ENCODE results near the gene PTPRZ1. TPM values are rescaled to one million over a fixed set of nuclear protein-coding genes. Genes with fewer than 3 reads are reported as not detected.

Gene PTPRZ1
- total RNA-seq, 1 donor from 2014 or later, result 154 TPM

- TF ChIP-seq, protein P1, sequence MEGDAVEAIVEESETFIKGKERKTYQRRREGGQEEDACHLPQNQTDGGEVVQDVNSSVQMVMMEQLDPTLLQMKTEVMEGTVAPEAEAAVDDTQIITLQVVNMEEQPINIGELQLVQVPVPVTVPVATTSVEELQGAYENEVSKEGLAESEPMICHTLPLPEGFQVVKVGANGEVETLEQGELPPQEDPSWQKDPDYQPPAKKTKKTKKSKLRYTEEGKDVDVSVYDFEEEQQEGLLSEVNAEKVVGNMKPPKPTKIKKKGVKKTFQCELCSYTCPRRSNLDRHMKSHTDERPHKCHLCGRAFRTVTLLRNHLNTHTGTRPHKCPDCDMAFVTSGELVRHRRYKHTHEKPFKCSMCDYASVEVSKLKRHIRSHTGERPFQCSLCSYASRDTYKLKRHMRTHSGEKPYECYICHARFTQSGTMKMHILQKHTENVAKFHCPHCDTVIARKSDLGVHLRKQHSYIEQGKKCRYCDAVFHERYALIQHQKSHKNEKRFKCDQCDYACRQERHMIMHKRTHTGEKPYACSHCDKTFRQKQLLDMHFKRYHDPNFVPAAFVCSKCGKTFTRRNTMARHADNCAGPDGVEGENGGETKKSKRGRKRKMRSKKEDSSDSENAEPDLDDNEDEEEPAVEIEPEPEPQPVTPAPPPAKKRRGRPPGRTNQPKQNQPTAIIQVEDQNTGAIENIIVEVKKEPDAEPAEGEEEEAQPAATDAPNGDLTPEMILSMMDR (IDR thresholded peaks at IDR 0.05), result no peak
- no peak for TF ChIP-seq EZH2phosphoT487 (IDR thresholded peaks at IDR 0.05)
- TF ChIP-seq EZH2 (IDR thresholded peaks at IDR 0.05), result no peak
- Histone ChIP-seq H3K4me1 (peaks cover 59% of the 10 kb centered on the region), H3K4me2 (peak overlapping the region; percentile 76), H3K9me3 (ENCODE audit: low read depth) (no peaks in the 10 kb centered on the region), H3K79me2 (ENCODE audit: low read depth) (peaks cover 57% of the 10 kb centered on the region), H3K36me3 (no peaks in the 10 kb centered on the region), H4K20me1 (ENCODE audit: low read depth) (no peaks in the 10 kb centered on the region), H3F3A (ENCODE audit: low read depth) (peaks cover 45% of the 10 kb centered on the region), H3K27me3 (no peaks in the 10 kb centered on the region), H3K9ac (no peak overlapping the region), H2AFZ (replicated peaks) (no peak overlapping the region), H3K4me3 (peak overlapping the region; percentile 33), H3K27ac (peak overlapping the region; percentile 99)
- H3K4me3 Mint-ChIP-seq, result no peak overlapping the region
- peak; percentile 74 for DNase-seq (ENCODE audit: low spot score)
- H3K4me1 Mint-ChIP-seq, result peaks cover 21% of the 10 kb centered on the region
- peak overlapping the region; percentile 90 for H3K27ac Mint-ChIP-seq
- no peaks in the 10 kb centered on the region for H3K27me3 Mint-ChIP-seq (ENCODE audit: insufficient read depth, low read depth)
- peaks cover 25% of the 10 kb centered on the region for H3K36me3 Mint-ChIP-seq
- peaks cover 12% of the 10 kb centered on the region for H3K9me3 Mint-ChIP-seq
Observed at GRCh38 chr7:121924269-121925186, 51.6 kb downstream of the PTPRZ1 start.

DNA sequence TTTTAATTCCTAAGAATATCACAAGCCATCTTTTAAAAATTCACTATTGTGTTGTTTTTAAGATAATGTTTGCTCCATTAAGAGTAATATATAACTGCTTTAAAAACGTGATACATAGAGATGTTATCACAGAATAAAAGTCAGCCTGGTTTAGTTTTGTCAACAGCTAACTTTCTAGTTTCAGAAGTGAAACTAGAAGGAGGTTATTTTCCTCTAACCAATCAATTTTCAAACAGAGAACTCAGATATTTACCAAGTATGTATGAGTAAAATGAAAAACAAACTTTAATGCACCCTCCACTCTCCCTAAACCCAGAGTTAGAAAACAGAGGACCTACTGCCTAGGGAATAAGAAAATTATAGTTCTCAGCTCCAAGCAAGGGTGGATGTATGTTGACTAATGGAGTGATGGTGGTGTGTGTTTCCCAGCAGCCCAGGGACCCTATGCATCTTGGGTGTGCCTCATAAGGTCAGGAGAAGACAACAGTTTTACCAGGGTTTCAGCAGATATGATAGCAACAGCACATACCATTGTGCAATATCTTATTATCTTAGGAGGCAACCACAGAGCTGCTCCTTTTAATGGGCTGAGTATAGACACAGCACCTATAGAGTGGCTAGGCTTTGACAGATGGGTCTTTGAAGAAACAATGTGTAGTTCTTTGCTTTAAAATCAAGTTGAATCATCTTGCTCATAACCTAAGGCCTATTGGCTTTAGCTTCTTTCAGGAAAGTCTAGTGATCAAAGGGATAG, 58.4 kb downstream of the PTPRZ1 start:
- peak overlapping the region; percentile 44 for H3K4me2 ChIP-seq
- no peak overlapping the region for H3K9ac ChIP-seq
- peaks cover 3% of the 10 kb centered on the region for H3K27me3 Mint-ChIP-seq (ENCODE audit: insufficient read depth, low read depth)
- peaks cover 14% of the 10 kb centered on the region for H3F3A ChIP-seq (ENCODE audit: low read depth)
- H2AFZ ChIP-seq (replicated peaks), result no peak overlapping the region
- peaks cover 59% of the 10 kb centered on the region for H3K79me2 ChIP-seq (ENCODE audit: low read depth)
- no peak for DNase-seq (ENCODE audit: low spot score)
- H3K4me3 ChIP-seq, result no peak overlapping the region
- no peak for TF ChIP-seq EZH2 (IDR thresholded peaks at IDR 0.05)
- no peak for TF ChIP-seq EZH2phosphoT487 (IDR thresholded peaks at IDR 0.05)
- TF ChIP-seq, protein P1 (IDR thresholded peaks at IDR 0.05), result no peak
- H3K27me3 ChIP-seq, result no peaks in the 10 kb centered on the region
- H3K4me1 ChIP-seq, result peaks cover 43% of the 10 kb centered on the region
- H3K36me3 ChIP-seq, result peaks cover 11% of the 10 kb centered on the region
- peaks cover 40% of the 10 kb centered on the region for H3K36me3 Mint-ChIP-seq
- peak overlapping the region; percentile 72 for H3K27ac Mint-ChIP-seq
- no peaks in the 10 kb centered on the region for H3K9me3 ChIP-seq (ENCODE audit: low read depth)
- no peaks in the 10 kb centered on the region for H3K9me3 Mint-ChIP-seq
- peak overlapping the region; percentile 33 for H3K4me3 Mint-ChIP-seq
- H3K27ac ChIP-seq, result peak overlapping the region; percentile 61
- no peaks in the 10 kb centered on the region for H4K20me1 ChIP-seq (ENCODE audit: low read depth)
- H3K4me1 Mint-ChIP-seq, result peaks cover 17% of the 10 kb centered on the region

- no peaks in the 10 kb centered on the region for H3K9me3 Mint-ChIP-seq
- peaks cover 30% of the 10 kb centered on the region for H3K4me1 Mint-ChIP-seq
- Histone ChIP-seq H3K9ac (no peak overlapping the region), H3K4me1 (peaks cover 53% of the 10 kb centered on the region), H3K9me3 (ENCODE audit: low read depth) (no peaks in the 10 kb centered on the region), H3K27me3 (no peaks in the 10 kb centered on the region), H3F3A (ENCODE audit: low read depth) (peaks cover 28% of the 10 kb centered on the region), H3K4me2 (no peak overlapping the region), H2AFZ (replicated peaks) (no peak overlapping the region), H3K27ac (no peak overlapping the region), H3K36me3 (peaks cover 11% of the 10 kb centered on the region), H3K4me3 (no peak overlapping the region), H4K20me1 (ENCODE audit: low read depth) (no peaks in the 10 kb centered on the region), H3K79me2 (ENCODE audit: low read depth) (peaks cover 45% of the 10 kb centered on the region)
- no peak overlapping the region for H3K27ac Mint-ChIP-seq
- H3K27me3 Mint-ChIP-seq (ENCODE audit: insufficient read depth, low read depth), result peaks cover 7% of the 10 kb centered on the region
- H3K4me3 Mint-ChIP-seq, result no peak overlapping the region
- no peak for DNase-seq (ENCODE audit: low spot score)
- TF ChIP-seq, protein P1 (IDR thresholded peaks at IDR 0.05), result no peak
- no peak for TF ChIP-seq EZH2phosphoT487 (IDR thresholded peaks at IDR 0.05)
- no peak for TF ChIP-seq EZH2 (IDR thresholded peaks at IDR 0.05)
- H3K36me3 Mint-ChIP-seq, result peaks cover 47% of the 10 kb centered on the region
Observed at GRCh38 chr7:121932768-121933167, 59.8 kb downstream of the PTPRZ1 start.
